ENCODE data around the gene ZIC5.
"Not testable (repeated sequence)": the region's sequence is repeated elsewhere in the genome, so short reads cannot be mapped to it uniquely, and the experiment has no call there.

GRCh38 chr13:99945515-99945914 lies 26.1 kb downstream of the ZIC5 start:
- TF ChIP-seq NONO (IDR thresholded peaks at IDR 0.05; ENCODE audit: low read depth in 2 of 2, low read length in 1 of 2); ZNF146 (CRISPR knock-in tag; IDR thresholded peaks at IDR 0.05; ENCODE audit: unreplicated experiment); JUN (IDR thresholded peaks at IDR 0.05; ENCODE audit: borderline replicate concordance, low read depth, low read length); JUN (CRISPR knock-in tag; IDR thresholded peaks at IDR 0.05; ENCODE audit: borderline replicate concordance); CTCF (IDR thresholded peaks at IDR 0.05 in 2 of 3, conservative IDR thresholded peaks at IDR 0.05 in 1 of 3; ENCODE audit: insufficient read depth in 2 of 3, low read depth in 1 of 3, low read length in 3 of 3); ZBTB17 (CRISPR knock-in tag; IDR thresholded peaks at IDR 0.05); ZBTB26 (CRISPR knock-in tag; IDR thresholded peaks at IDR 0.05); MLLT1 (IDR thresholded peaks at IDR 0.05); CBFB (CRISPR knock-in tag; IDR thresholded peaks at IDR 0.05); ZFX (CRISPR knock-in tag; IDR thresholded peaks at IDR 0.05); PBX2 (CRISPR knock-in tag; IDR thresholded peaks at IDR 0.05; ENCODE audit: low read depth); PBX2 (tag; conservative IDR thresholded peaks at IDR 0.05; ENCODE audit: low read depth); RBBP5 (IDR thresholded peaks at IDR 0.05; ENCODE audit: borderline replicate concordance, insufficient read depth, low read length, poor library complexity, severe bottlenecking); THAP7 (CRISPR knock-in tag; IDR thresholded peaks at IDR 0.05); MXI1 (IDR thresholded peaks at IDR 0.05; ENCODE audit: low read depth, low read length): not testable (repeated sequence)

Data from K562 (cell line).